22Rv1 (cell line): ENCODE data around the gene ZNF488.

ENCODE experiments used
- ZFX ChIP-seq: fragments of 450-650 bp; IDR thresholded peaks from 2 replicates; pipeline ENCODE4 v1.6.1; 2017; ENCODE audit warnings: antibody characterized with exemption, borderline replicate concordance
- TF ChIP-seq, protein P1 (sequence below): fragments of 450-650 bp; IDR thresholded peaks from 2 replicates; pipeline ENCODE4 v1.5.1; 2017; ENCODE audit warnings: mild to moderate bottlenecking

DNA sequence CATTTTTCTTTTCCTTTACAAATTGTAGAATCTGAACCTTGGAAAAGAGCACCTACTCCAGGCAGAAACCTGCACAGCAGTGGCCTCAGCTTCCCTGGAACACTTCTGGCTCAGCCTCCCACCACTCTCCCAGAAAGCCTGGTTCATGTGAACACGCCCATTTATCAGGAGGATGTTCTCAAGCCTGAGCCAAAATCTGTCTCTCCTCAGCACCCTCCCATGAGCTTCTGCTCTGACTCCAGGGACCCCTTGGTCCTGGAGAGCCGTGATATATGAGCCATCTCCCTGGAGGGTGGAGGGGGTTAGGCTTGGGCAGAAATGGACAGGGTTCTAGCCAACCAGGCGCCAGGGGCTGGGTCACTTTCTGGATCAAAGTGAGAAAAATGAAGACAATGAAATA, 51.7 kb downstream of the ZNF488 start:
- TF ChIP-seq ZFX: no peak
- TF ChIP-seq, protein P1, sequence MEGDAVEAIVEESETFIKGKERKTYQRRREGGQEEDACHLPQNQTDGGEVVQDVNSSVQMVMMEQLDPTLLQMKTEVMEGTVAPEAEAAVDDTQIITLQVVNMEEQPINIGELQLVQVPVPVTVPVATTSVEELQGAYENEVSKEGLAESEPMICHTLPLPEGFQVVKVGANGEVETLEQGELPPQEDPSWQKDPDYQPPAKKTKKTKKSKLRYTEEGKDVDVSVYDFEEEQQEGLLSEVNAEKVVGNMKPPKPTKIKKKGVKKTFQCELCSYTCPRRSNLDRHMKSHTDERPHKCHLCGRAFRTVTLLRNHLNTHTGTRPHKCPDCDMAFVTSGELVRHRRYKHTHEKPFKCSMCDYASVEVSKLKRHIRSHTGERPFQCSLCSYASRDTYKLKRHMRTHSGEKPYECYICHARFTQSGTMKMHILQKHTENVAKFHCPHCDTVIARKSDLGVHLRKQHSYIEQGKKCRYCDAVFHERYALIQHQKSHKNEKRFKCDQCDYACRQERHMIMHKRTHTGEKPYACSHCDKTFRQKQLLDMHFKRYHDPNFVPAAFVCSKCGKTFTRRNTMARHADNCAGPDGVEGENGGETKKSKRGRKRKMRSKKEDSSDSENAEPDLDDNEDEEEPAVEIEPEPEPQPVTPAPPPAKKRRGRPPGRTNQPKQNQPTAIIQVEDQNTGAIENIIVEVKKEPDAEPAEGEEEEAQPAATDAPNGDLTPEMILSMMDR: no peak
